ENCODE data around the gene SDHA. TPM values are rescaled to one million over a fixed set of nuclear protein-coding genes. Genes with fewer than 3 reads are reported as not detected.

The SDHA gene
- total RNA-seq, 1 donor from 2014 or later: 757 TPM

DNA sequence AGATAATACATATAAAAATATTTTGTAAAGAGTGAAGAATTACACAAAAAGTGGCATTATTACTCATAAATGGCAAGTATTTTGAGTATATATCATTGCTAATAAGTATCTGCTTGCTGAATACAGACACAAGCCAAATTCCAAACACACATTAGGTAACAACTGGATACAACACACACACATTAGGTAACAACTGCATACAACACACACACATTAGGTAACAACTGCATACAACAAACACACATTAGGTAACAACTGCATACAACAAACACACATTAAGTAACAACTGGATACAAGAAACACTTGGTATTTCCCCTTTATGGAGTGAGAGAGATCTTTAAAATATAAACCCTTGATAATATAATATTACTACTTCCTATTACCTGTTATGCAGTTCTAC is 13.7 kb upstream of the SDHA start:
- no peak for DNase-seq
- peaks cover 26% of the 10 kb centered on the region for H3K36me3 ChIP-seq
- H3K27ac ChIP-seq (replicated peaks): no peak overlapping the region
- peaks cover 55% of the 10 kb centered on the region for H3K4me1 ChIP-seq
- no peaks in the 10 kb centered on the region for H3K27me3 ChIP-seq (ENCODE audit: low read depth)
- intact Hi-C loops (cut with micrococcal nuclease): no loop called here
- TF ChIP-seq CTCF (IDR thresholded peaks at IDR 0.05; ENCODE audit: borderline replicate concordance): no peak
- H3K4me3 ChIP-seq: no peak overlapping the region
- no peaks in the 10 kb centered on the region for H3K9me3 ChIP-seq (replicated peaks)

DNA sequence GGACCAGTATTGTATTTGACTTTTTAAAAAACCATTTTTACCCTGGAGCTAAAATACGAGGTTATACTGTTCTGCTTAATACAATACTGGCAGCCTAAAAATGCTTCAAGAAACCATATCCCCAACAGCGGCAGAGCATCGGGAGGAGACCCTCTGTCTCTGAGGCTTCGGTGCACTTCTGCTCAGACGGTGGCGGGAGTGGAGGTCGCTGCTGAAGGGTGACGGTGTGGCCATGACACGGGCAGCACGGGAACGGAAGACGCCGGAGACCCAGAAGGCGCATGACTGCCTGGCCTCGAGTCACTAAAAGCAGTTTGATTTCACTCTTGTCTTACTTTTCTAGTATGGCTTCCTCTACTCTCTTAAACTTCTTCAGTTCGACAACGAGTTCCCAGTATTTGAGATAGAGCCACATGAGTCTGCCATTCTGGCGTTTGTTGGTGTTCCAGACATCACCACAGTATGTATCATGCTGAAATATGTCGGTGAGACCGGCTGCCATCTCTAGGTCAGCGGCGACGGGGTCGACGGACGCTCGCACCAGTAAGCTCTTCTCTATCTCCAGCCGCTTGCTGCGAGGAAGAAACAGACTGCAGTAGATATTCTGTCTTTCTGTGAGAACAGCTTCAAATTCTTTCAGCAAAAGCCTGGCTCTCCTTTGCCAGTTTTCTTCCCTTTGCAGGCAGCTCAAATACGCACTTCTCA is 13.0 kb upstream of the SDHA start:
- Histone ChIP-seq H3K27me3 (ENCODE audit: low read depth) (no peaks in the 10 kb centered on the region), H3K36me3 (peaks cover 26% of the 10 kb centered on the region), H3K4me1 (peaks cover 49% of the 10 kb centered on the region), H3K4me3 (no peak overlapping the region), H3K27ac (replicated peaks) (peak overlapping the region; percentile 72), H3K9me3 (replicated peaks) (no peaks in the 10 kb centered on the region)
- no peak for DNase-seq
- intact Hi-C loops (cut with micrococcal nuclease): no loop called here
- no peak for TF ChIP-seq CTCF (IDR thresholded peaks at IDR 0.05; ENCODE audit: borderline replicate concordance)

GRCh38 chr5:206406-206805 is 11.7 kb upstream of the SDHA start:
- Histone ChIP-seq H3K27ac (replicated peaks) (peak overlapping the region; percentile 72), H3K27me3 (ENCODE audit: low read depth) (no peaks in the 10 kb centered on the region), H3K4me3 (peak overlapping the region; percentile 16), H3K4me1 (peaks cover 38% of the 10 kb centered on the region), H3K9me3 (replicated peaks) (no peaks in the 10 kb centered on the region), H3K36me3 (peaks cover 26% of the 10 kb centered on the region)
- DNase-seq: no peak
- intact Hi-C loops (cut with micrococcal nuclease): no loop called here
- no peak for TF ChIP-seq CTCF (IDR thresholded peaks at IDR 0.05; ENCODE audit: borderline replicate concordance)

GRCh38 chr5:206927-207536 is 11.1 kb upstream of the SDHA start:
- intact Hi-C loops (cut with micrococcal nuclease): no loop called here
- peak overlapping the region; percentile 72 for H3K27ac ChIP-seq (replicated peaks)
- no peaks in the 10 kb centered on the region for H3K27me3 ChIP-seq (ENCODE audit: low read depth)

DNA sequence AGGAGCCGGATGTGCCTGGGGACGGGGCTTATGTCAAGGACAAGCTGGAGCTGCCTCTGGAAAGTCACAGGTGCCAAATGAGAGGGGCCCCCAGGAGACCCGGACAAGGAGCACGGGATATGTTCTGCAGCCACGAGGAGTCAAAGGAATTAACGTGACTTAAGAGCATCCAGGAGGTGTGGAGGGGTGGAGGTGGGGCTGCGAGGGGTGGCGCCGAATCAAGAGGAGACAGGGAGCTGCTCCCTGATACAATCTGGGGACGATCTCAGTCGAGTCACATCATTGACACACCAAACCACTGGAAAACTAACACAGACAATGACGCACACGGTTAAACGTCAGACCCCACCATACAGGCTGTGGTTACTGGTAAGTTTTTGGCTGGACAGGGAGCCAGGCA is 10.5 kb upstream of the SDHA start:
- DNase-seq: no peak
- Histone ChIP-seq H3K4me1 (peaks cover 37% of the 10 kb centered on the region), H3K4me3 (no peak overlapping the region), H3K27me3 (ENCODE audit: low read depth) (no peaks in the 10 kb centered on the region), H3K9me3 (replicated peaks) (no peaks in the 10 kb centered on the region), H3K36me3 (peaks cover 26% of the 10 kb centered on the region), H3K27ac (replicated peaks) (peak overlapping the region; percentile 72)
- intact Hi-C loops (cut with micrococcal nuclease): no loop called here
- no peak for TF ChIP-seq CTCF (IDR thresholded peaks at IDR 0.05; ENCODE audit: borderline replicate concordance)

More at GRCh38 chr5:206927-207536, 11.1 kb upstream of the SDHA start:
- no peaks in the 10 kb centered on the region for H3K9me3 ChIP-seq (replicated peaks)
- no peak for DNase-seq
- H3K4me3 ChIP-seq: no peak overlapping the region
- H3K4me1 ChIP-seq: peaks cover 37% of the 10 kb centered on the region
- peaks cover 26% of the 10 kb centered on the region for H3K36me3 ChIP-seq
- TF ChIP-seq CTCF (IDR thresholded peaks at IDR 0.05; ENCODE audit: borderline replicate concordance): no peak

All from left ventricle myocardium inferior (tissue), 1 donor.